CD4-positive, alpha-beta T cell (primary cell): Measurements from ENCODE around the gene UBE3B. TPM values are rescaled to one million over a fixed set of nuclear protein-coding genes. Genes with fewer than 3 reads are reported as not detected.

ENCODE experiments used
- ATAC-seq: fragments of 200-7000 bp; cut with Tn5 transposase; one replicate; pipeline ENCODE4 v1.10.0; 2022; ENCODE audit warnings: mild to moderate bottlenecking; ENCODE audit not compliant: poor library complexity
- CTCF ChIA-PET: fragments of 350-600 bp; sonication (Branson Sonifier 250); formaldehyde crosslinking; loops from one replicate; lab custom pipeline; 2021; ENCODE audit warnings: antibody characterized with exemption, inconsistent platforms; lab: Charles Lee
- POLR2A ChIA-PET: fragments of 350-600 bp; sonication (Branson Sonifier 250); formaldehyde crosslinking; loops from one replicate; lab custom pipeline; 2021; ENCODE audit warnings: antibody characterized with exemption, inconsistent platforms; lab: Charles Lee
- DNase-seq, 14 experiments: peaks; one replicate each; pipeline ENCODE4 v3.0.0-alpha.2; 2013 to 2020; ENCODE audit warnings: mixed read lengths in 2 of 14
- H3K27ac ChIP-seq, 2 donors: one replicate each; pipeline versions ENCODE4 v1.5.1 to v1.7.0; 2013; ENCODE audit warnings: low read length in 2 of 2, low read depth in 1 of 2, mild to moderate bottlenecking in 1 of 2
- H3K27me3 ChIP-seq, 2 experiments: 1 replicate in 1 of 2; 2 replicates in 1 of 2; pipeline versions ENCODE4 v1.6.1 to v1.7.0; 2013; ENCODE audit warnings: low read length in 2 of 2, control low read depth in 1 of 2, mild to moderate bottlenecking in 1 of 2, moderate library complexity in 1 of 2; ENCODE audit not compliant: insufficient read depth in 2 of 2, control insufficient read depth in 1 of 2
- H3K36me3 ChIP-seq: one replicate; pipeline ENCODE4 v1.6.1; 2013; ENCODE audit warnings: low read length, control low read depth; ENCODE audit not compliant: insufficient read depth
- H3K4me1 ChIP-seq: one replicate; pipeline ENCODE4 v1.6.1; 2013; ENCODE audit warnings: low read length, control low read depth; ENCODE audit not compliant: insufficient read depth
- H3K4me3 ChIP-seq: one replicate; pipeline ENCODE4 v1.5.1; 2013; ENCODE audit warnings: mild to moderate bottlenecking, low read length, moderate library complexity
- H3K9me3 ChIP-seq, 2 experiments: 1 replicate in 1 of 2; 2 replicates in 1 of 2; pipeline versions ENCODE4 v1.6.1 to v1.7.0; 2013; ENCODE audit warnings: low read length in 2 of 2, mild to moderate bottlenecking in 2 of 2, control low read depth in 1 of 2, moderate library complexity in 1 of 2; ENCODE audit not compliant: control insufficient read depth in 1 of 2, insufficient read depth in 1 of 2
- H3K27ac Mint-ChIP-seq: one replicate; pipeline ENCODE4 v1.8.0; 2020; ENCODE audit warnings: mixed read lengths
- H3K27me3 Mint-ChIP-seq: one replicate; pipeline ENCODE4 v1.8.0; 2021; ENCODE audit warnings: mixed read lengths
- H3K36me3 Mint-ChIP-seq: one replicate; pipeline ENCODE4 v1.8.0; 2021; ENCODE audit warnings: low read depth, mixed read lengths
- H3K4me1 Mint-ChIP-seq: one replicate; pipeline ENCODE4 v1.8.0; 2021; ENCODE audit warnings: low read depth, mixed read lengths
- H3K4me3 Mint-ChIP-seq: one replicate; pipeline ENCODE4 v1.8.0; 2020; ENCODE audit warnings: mild to moderate bottlenecking, mixed read lengths
- H3K9me3 Mint-ChIP-seq: one replicate; pipeline ENCODE4 v1.8.0; 2020; ENCODE audit warnings: mixed read lengths
- intact Hi-C, 2 experiments: fragments of 100-400 bp; cut with DNase I in 1 of 2; cut with micrococcal nuclease in 1 of 2; formaldehyde crosslinking; loops; one replicate each; pipeline versions ENCODE4 v1.15.1 to v1.9.0; 2023 to 2025; cut with DNase I, micrococcal nuclease
- total RNA-seq, 174 experiments: library from RNA in 2 of 174; stranded (reverse) in 2 of 174; gene quantifications; one replicate each; pipeline ENCODE4 v1.2.3 and lab custom pipeline; 2021 to 2026
- TF ChIP-seq, protein P1 (sequence below): fragments of 200-600 bp; IDR thresholded peaks from one replicate; pipeline ENCODE4 v1.8.0; 2022; ENCODE audit warnings: antibody characterized with exemption, mild to moderate bottlenecking

Gene UBE3B
- total RNA-seq, 2 experiments from 2014 or later: 17.2 to 19.9 TPM

GRCh38 chr12:109550281-109550680 lies 72.8 kb downstream of the UBE3B start:
- Mint-ChIP-seq H3K36me3 (no peaks in the 10 kb centered on the region), H3K4me3 (no peak overlapping the region), H3K27ac (no peak overlapping the region), H3K27me3 (peaks cover 20% of the 10 kb centered on the region), H3K4me1 (peaks cover 2% of the 10 kb centered on the region), H3K9me3 (no peaks in the 10 kb centered on the region)
- Histone ChIP-seq H3K36me3 (no peaks in the 10 kb centered on the region), H3K4me1 (peaks cover 5% of the 10 kb centered on the region), H3K9me3 (no peaks in the 10 kb centered on the region), H3K4me3 (no peak overlapping the region), H3K27ac (no peak overlapping the region), H3K27me3 (peaks cover 0 to 12% of the 10 kb centered on the region in 2 experiments)
- DNase-seq: no peak
- ATAC-seq: no peak
- CTCF ChIA-PET: no interaction called here
- intact Hi-C loops: no loop called here
- POLR2A ChIA-PET: no interaction called here
- TF ChIP-seq, protein P1, sequence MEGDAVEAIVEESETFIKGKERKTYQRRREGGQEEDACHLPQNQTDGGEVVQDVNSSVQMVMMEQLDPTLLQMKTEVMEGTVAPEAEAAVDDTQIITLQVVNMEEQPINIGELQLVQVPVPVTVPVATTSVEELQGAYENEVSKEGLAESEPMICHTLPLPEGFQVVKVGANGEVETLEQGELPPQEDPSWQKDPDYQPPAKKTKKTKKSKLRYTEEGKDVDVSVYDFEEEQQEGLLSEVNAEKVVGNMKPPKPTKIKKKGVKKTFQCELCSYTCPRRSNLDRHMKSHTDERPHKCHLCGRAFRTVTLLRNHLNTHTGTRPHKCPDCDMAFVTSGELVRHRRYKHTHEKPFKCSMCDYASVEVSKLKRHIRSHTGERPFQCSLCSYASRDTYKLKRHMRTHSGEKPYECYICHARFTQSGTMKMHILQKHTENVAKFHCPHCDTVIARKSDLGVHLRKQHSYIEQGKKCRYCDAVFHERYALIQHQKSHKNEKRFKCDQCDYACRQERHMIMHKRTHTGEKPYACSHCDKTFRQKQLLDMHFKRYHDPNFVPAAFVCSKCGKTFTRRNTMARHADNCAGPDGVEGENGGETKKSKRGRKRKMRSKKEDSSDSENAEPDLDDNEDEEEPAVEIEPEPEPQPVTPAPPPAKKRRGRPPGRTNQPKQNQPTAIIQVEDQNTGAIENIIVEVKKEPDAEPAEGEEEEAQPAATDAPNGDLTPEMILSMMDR: no peak

DNA sequence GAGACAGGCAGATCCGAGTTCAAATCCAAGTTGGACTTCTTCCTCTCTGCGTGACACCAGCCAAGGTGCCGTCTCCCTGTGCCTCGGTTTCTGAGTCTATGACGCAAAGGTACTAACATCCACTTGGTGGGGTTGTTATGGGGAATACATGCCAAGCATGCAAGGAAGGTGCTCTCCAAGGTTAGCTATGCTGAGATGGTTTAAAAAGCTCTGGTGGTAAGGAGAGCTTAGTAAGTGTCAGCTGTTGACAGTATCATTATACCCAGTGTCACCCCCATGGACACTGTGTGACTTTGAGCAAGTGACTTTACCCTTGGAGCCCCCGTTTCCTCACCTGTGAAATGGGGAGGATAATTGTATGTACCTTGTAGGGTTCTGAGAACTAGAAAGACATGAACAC lies 73.7 kb downstream of the UBE3B start:
- no peak overlapping the region for H3K4me3 Mint-ChIP-seq
- no peak overlapping the region for H3K27ac Mint-ChIP-seq
- DNase-seq (no peak), ATAC-seq (no peak)
- H3K9me3 Mint-ChIP-seq: no peaks in the 10 kb centered on the region
- ChIA-PET CTCF (no interaction called here), POLR2A (no interaction called here)
- H3K36me3 Mint-ChIP-seq: no peaks in the 10 kb centered on the region
- intact Hi-C loops: no loop called here
- no peaks in the 10 kb centered on the region for H3K4me1 Mint-ChIP-seq
- Histone ChIP-seq H3K9me3 (no peaks in the 10 kb centered on the region), H3K36me3 (no peaks in the 10 kb centered on the region), H3K4me3 (no peak overlapping the region), H3K27me3 (peaks cover 0 to 12% of the 10 kb centered on the region in 2 experiments), H3K27ac (no peak overlapping the region), H3K4me1 (no peaks in the 10 kb centered on the region)
- peaks cover 20% of the 10 kb centered on the region for H3K27me3 Mint-ChIP-seq
- TF ChIP-seq, protein P1: no peak

- Mint-ChIP-seq H3K27me3 (peaks cover 6% of the 10 kb centered on the region), H3K36me3 (no peaks in the 10 kb centered on the region), H3K4me1 (no peaks in the 10 kb centered on the region), H3K27ac (no peak overlapping the region), H3K4me3 (no peak overlapping the region), H3K9me3 (no peaks in the 10 kb centered on the region)
- Histone ChIP-seq H3K4me1 (no peaks in the 10 kb centered on the region), H3K4me3 (no peak overlapping the region), H3K27me3 (peaks cover 0 to 11% of the 10 kb centered on the region in 2 experiments), H3K27ac (no peak overlapping the region), H3K36me3 (no peaks in the 10 kb centered on the region), H3K9me3 (no peaks in the 10 kb centered on the region)
- intact Hi-C loops: no loop called here
- ChIA-PET CTCF (no interaction called here), POLR2A (no interaction called here)
- TF ChIP-seq, protein P1: no peak
- DNase-seq (no peak), ATAC-seq (no peak)
These were observed 75.5 kb downstream of the UBE3B start for GRCh38 chr12:109552971-109553370.
